NCI-H1105 treated with DMSO at 0.1 percent for 48 hours (cell line): Measurements from ENCODE around the gene WWOX.

Experiments used
- DNase-seq: peaks from one replicate; lab custom pipeline; 2025; lab: John Stamatoyannopoulos, UW

The WWOX gene

GRCh38 chr16:78993346-78993745, 893.9 kb downstream of the WWOX start:
- DNase-seq = peak; percentile 90

DNA sequence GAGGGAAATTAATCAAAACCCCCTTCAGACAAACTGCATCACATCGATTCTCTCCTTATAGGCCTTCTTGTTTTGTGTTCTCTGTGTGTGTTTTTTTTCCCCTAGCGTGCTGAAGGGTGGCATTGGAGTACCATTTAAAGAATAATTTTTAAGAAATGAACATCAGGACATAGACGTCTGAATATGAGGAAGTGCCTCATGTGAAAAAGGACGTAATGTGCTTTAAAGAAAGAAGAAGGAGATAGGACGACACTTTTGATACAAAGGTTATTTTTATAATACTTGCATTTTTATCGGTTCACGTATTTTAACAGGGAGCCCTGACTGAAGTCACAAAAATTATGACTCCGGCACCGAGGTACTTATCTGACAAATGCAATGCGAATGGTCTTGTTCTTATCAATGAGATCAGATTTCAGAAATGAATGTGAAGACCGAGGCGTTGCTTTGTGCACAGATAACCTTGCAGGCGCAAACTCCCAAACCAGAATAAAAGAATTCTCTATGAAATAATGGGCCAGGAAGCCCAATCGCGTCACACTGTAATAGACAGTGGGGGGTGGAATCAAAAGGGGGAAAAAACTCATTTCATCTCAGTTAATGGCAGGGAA, 894.8 kb downstream of the WWOX start:
- peak; percentile 73 for DNase-seq

DNA sequence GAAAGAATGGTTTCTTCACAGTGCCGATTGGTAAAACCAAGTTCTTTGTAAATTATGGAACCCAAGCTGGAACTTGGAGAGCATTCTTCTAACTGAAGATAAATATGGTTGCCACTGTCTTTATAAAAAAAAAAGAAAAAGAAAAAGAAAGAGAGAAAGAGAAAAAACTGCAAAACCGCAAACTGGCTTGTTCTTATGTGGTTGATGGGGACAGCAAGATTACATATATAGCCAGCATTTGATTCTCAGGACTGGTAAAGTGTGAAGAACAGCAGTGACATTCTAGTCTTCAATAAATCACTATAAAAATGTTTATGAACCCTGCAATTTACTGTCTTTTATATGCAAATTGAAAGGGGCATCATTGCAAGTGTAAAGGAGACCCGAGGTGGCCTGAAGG, 896.0 kb downstream of the WWOX start:
- peak; percentile 18 for DNase-seq

GRCh38 chr16:78996790-78997189, 897.3 kb downstream of the WWOX start:
- DNase-seq = peak; percentile 37

GRCh38 chr16:78998879-78999278, 899.4 kb downstream of the WWOX start:
- DNase-seq = no peak

GRCh38 chr16:79001156-79001967, 901.9 kb downstream of the WWOX start:
- DNase-seq = no peak

- no peak for DNase-seq
Observed at GRCh38 chr16:79003026-79003609, 903.7 kb downstream of the WWOX start.

DNA sequence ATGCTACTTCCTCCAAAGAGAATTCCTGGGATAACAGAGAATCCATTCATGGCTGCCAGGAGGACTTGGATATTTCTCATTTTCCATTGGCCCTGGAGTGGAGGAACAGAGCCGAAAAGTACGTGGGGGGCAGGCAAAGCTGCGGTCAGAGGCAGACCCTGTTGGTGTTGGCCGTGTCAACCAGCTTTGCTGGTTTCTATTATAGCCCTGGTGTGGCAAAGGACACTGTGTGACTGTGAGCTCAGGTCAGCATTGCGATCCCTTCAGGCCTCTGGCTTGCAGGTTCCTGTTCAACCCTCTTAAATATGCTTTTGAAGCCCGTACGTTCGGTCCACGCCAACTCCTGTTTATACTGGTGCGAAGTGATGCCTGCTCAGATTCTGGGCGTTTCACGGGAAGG, 904.9 kb downstream of the WWOX start:
- DNase-seq = no peak

DNA sequence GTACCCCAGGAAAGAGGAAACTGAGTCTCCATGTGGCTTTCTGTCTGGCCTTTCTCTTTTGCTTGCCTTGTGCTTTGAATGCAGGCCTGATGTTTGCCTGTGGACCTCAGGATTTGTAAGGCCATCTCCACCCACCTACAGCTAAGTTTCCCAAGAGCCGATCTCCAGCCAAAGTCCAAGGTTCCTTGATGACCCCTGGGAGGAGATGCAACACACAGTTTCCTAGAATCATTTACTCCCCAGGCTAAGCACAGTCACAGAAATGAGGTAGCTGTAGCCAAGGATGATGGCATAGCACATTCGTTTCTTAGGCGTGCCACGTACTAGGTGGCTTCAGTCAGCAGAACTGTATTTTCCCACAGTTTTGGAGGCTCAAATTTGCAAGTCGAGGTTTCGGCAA, 905.6 kb downstream of the WWOX start:
- DNase-seq = no peak

DNA sequence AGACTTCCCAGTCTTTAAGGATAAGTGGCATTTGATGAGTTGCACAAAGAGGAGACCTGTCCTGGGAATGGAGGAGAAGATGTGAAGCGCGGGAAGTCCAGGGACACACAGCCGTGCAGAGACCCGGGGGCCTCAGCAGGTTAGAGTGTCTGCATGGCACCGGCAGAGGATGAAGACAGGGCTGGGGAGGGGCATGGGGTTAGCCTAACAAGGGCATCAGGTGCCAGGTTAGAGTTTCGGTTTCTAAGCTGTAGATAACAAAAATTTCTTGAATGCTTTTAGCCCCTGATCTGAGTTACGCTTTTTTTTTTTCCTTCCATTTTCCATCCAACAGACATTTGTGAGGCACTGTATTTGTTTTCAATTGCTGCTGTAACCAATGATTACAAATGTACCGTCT, 906.8 kb downstream of the WWOX start:
- no peak for DNase-seq

DNA sequence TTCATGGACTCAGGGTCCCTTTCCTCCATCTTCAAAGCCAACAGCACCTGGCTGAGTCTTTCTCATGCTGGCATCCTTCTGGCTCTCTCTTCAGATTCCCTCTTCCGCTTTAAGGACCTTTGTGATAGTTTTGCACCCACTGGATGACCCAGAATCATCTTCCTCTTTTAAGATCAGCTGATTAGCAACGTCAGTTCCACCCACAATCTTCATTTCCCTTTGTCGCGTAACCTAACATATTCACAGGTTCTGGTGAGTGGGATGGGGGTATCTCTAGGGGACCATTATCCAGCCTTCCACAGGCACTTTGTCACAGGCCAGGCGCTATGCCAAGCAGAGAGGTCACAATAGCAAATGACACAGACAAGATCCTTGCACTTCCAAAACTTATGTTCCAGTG, 907.3 kb downstream of the WWOX start:
- no peak for DNase-seq

DNA sequence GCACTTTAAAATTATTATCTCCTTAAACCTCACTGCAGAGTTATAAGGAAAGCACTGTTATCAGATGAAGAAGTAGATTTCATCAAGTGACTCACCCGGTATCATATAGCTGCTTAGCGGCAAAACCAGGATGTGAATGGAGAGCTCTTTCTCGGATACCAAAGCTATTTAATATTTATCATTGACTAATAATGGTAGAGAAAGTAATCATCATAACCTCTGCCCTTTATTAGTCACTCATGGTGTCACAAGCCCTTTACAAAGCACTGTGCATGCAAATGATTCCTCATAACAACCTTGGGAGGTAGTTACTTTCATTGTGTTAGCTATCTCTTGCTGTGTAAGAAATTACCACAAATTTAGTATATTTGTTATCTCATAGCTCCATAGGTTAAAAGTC, 908.2 kb downstream of the WWOX start:
- DNase-seq = no peak

- DNase-seq = no peak
Observed at GRCh38 chr16:79008036-79008868, 908.8 kb downstream of the WWOX start.

DNA sequence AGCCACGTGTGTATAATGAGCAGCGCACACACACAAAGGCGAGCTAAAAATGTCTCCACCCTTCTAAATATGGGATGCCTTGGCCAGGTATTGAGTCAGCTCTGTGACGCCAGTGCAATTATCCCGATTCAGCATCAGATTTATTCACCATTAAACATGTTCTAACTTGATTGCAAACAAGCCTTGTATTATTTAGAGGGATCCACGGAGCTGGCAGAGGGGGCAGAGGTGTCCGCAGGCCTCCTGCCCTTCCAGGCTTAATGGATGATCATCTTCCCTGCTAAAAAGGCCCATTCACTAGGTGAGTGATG, 909.4 kb downstream of the WWOX start:
- peak; percentile 97 for DNase-seq

- DNase-seq = no peak
Observed at GRCh38 chr16:79009896-79010295, 910.4 kb downstream of the WWOX start.

DNA sequence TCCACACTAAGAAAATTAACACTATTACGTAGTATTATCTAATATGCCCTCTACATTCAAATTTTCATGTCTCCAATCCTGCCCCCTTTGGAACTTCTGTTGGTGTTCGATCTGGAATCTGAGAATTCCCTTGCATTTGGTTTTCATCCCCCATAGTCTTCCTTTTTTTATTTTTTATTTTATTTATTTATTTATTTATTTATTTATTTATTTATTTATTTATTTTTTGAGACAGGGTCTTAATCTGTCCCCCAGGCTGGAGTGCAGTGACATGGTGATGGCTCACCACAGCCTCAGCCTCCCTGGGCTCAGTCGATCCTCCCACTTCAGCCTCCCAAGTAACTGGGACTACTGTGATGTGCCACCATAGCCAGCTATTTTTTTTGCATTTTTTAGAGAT, 911.8 kb downstream of the WWOX start:
- no peak for DNase-seq

DNA sequence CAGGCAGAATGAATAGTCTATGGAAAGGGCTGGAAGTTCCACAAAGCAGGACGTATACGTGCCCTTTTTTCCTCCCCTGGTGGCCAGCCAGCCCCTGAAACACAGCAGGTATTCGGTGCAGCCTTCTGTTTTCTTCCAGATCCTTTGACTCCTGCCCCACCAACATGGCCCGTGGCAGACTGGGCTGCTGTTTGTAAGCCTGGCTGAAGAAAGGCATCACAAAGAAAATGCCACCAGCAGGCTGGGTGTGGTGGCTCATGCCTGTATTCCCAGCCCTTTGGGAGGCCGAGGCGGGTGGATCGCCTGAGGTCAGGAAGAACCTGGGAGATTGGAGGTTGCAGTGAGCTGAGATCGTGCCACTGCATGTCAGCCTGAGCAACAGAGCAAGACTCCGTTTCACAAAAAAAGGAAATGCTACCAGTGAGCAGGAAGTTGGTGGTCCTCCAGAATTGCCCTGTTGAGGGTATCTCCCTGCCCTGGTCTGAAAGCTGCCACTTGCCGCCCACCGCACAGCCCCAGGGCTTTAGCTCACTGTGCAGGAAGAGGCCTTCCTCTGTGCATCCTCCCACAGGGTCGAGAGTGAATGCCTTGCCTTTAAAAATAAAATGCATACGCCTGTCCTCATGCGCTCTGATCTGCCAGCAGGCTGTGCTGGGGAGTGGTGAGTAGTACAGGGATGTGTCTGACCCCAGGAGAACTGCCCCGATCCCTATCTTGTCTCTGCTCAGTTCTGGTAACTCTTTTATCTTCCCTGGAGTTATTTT, 913.4 kb downstream of the WWOX start:
- no peak for DNase-seq

GRCh38 chr16:79013930-79014660, 914.6 kb downstream of the WWOX start:
- no peak for DNase-seq

DNA sequence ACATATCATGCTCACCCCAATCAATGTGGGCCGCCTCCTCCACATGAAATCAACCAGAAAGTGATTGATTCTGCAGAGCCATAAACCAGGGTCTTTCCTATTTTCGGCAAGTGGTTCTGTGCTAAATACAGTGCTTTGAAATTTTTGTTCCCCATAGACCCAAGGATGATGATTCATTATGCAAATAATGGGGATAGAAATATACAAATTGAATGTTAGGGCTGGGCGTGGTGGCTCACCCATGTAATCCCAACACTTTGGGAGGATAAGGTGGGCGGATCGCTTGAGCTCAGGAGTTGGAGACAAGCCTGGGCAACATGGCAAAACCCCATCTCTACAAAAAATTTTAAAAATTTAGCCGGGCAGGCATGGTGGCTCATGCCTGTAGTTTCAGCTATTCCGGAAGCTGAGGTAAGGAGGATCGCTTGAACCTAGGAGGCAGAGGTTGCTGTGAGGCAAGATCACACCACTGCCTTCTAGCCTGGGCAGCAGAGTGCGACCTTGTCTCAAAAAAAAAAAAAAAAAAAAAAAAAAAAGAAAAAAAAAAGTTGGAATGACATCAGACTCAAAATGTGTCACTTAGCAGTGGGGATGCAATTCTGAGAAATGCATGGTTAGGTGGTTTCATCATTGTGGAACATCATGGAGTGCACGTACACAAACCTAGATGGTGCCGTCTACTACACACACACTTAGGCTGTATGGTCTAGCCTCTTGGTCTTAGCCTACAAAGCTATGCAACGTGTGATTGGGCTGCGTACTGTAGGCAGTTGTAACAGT, 919.4 kb downstream of the WWOX start:
- DNase-seq = no peak

GRCh38 chr16:79019431-79019830, 920.0 kb downstream of the WWOX start:
- no peak for DNase-seq
